ENCODE results near the gene PIM1. TPM values are rescaled to one million over a fixed set of nuclear protein-coding genes. Genes with fewer than 3 reads are reported as not detected.

Gene PIM1
- total RNA-seq, 1 donor from 2014 or later: 283 TPM

GRCh38 chr6:37129566-37129965 is 40.4 kb upstream of the PIM1 start:
- no peak for TF ChIP-seq CTCF (IDR thresholded peaks at IDR 0.05)
- no peaks in the 10 kb centered on the region for H3K9me3 Mint-ChIP-seq
- CTCF ChIA-PET: interaction anchor here (0.8 to 1.0 kb wide), 2 partner anchors 46 to 78 kb away, joined by 3 to 4 read pairs; no protein-coding TSS in a partner anchor

GRCh38 chr6:37130704-37131103 is 39.2 kb upstream of the PIM1 start:
- H3K27me3 Mint-ChIP-seq: peaks cover 3% of the 10 kb centered on the region
- no peaks in the 10 kb centered on the region for H3K9me3 Mint-ChIP-seq
- H3K4me1 Mint-ChIP-seq: peaks cover 12% of the 10 kb centered on the region
- ChIA-PET POLR2A (interaction anchor here (0.6 to 1.5 kb wide), 3 partner anchors 14 to 125 kb away, joined by 4 to 12 read pairs (median 4); partner anchors contain the start of gene FGD2), CTCF (interaction anchor here (1.1 kb wide), 1 partner anchor 14 kb away, joined by 4 read pairs; no protein-coding TSS in a partner anchor)
- no peak for ATAC-seq (ENCODE audit: low read depth)
- DNase-seq: no peak
- no peak overlapping the region for H3K4me3 Mint-ChIP-seq
- H3K27ac Mint-ChIP-seq: no peak overlapping the region
- intact Hi-C loops (cut with micrococcal nuclease): no loop called here
- no peaks in the 10 kb centered on the region for H3K36me3 Mint-ChIP-seq (ENCODE audit: low read depth)
- TF ChIP-seq CTCF (IDR thresholded peaks at IDR 0.05): no peak

More at GRCh38 chr6:37129566-37129965, 40.4 kb upstream of the PIM1 start:
- Mint-ChIP-seq H3K36me3 (ENCODE audit: low read depth) (no peaks in the 10 kb centered on the region), H3K4me3 (no peak overlapping the region), H3K27ac (no peak overlapping the region), H3K4me1 (peaks cover 12% of the 10 kb centered on the region), H3K27me3 (peaks cover 4% of the 10 kb centered on the region)
- POLR2A ChIA-PET: interaction anchor here (0.6 to 1.5 kb wide), 7 partner anchors 10 to 1153 kb away, joined by 3 to 18 read pairs (median 6); partner anchors contain the start of genes FGD2 and PIM1
- intact Hi-C loops (cut with micrococcal nuclease): no loop called here
- DNase-seq: no peak
- no peak for ATAC-seq (ENCODE audit: low read depth)

GRCh38 chr6:37131104-37131959 is 38.6 kb upstream of the PIM1 start:
- TF ChIP-seq CTCF (IDR thresholded peaks at IDR 0.05): no peak
- ATAC-seq (ENCODE audit: low read depth) (no peak), DNase-seq (no peak)
- POLR2A ChIA-PET: interaction anchor here (0.6 to 1.5 kb wide), 4 partner anchors 10 to 125 kb away, joined by 4 to 12 read pairs (median 4); partner anchors contain the start of gene FGD2
- CTCF ChIA-PET: interaction anchor here (1.1 kb wide), 1 partner anchor 13 kb away, joined by 4 read pairs; no protein-coding TSS in a partner anchor
- Mint-ChIP-seq H3K36me3 (ENCODE audit: low read depth) (no peaks in the 10 kb centered on the region), H3K27me3 (no peaks in the 10 kb centered on the region), H3K9me3 (no peaks in the 10 kb centered on the region), H3K4me1 (peaks cover 12% of the 10 kb centered on the region), H3K4me3 (no peak overlapping the region), H3K27ac (no peak overlapping the region)
- intact Hi-C loops (cut with micrococcal nuclease): no loop called here

- CTCF ChIA-PET: no interaction called here
- H3K36me3 Mint-ChIP-seq (ENCODE audit: low read depth): no peaks in the 10 kb centered on the region
Measured at GRCh38 chr6:37131960-37132253, 38.0 kb upstream of the PIM1 start.

More at GRCh38 chr6:37131960-37132253, 38.0 kb upstream of the PIM1 start:
- Mint-ChIP-seq H3K4me1 (peaks cover 13% of the 10 kb centered on the region), H3K9me3 (no peaks in the 10 kb centered on the region), H3K4me3 (no peak overlapping the region), H3K27ac (no peak overlapping the region), H3K27me3 (no peaks in the 10 kb centered on the region)
- intact Hi-C loops (cut with micrococcal nuclease): no loop called here
- TF ChIP-seq CTCF (IDR thresholded peaks at IDR 0.05): no peak
- no peak for ATAC-seq (ENCODE audit: low read depth)
- DNase-seq: no peak
- POLR2A ChIA-PET: interaction anchor here (1.2 kb wide), 1 partner anchor 9 kb away, joined by 4 read pairs; no protein-coding TSS in a partner anchor

All from activated B cell treated with CpG ODN at 0.5 μM for 24 hours (primary cell).